Myocyte (in vitro differentiated cells): ENCODE measurements around the gene BAK1. TPM values are rescaled to one million over a fixed set of nuclear protein-coding genes. Genes with fewer than 3 reads are reported as not detected.

ENCODE experiments used
- DNase-seq: peaks from one replicate; pipeline ENCODE4 v3.0.0-alpha.2; 2012; ENCODE audit warnings: low read depth
- total RNA-seq: library from RNA; depleted of rRNA; stranded (reverse); fragments of >200 nt; gene quantifications from 2 replicates; pipeline ENCODE4 v1.2.3, GENCODE V29; 2014

The BAK1 gene
- total RNA-seq, 1 donor from 2014 or later: 27.3 TPM

GRCh38 chr6:33609019-33609418 is 28.9 kb upstream of the BAK1 start:
- DNase-seq: peak; percentile 31

GRCh38 chr6:33607784-33608161 is 27.7 kb upstream of the BAK1 start:
- no peak for DNase-seq

- DNase-seq: no peak
These were observed 27.2 kb upstream of the BAK1 start for GRCh38 chr6:33607126-33607783.

GRCh38 chr6:33606642-33607041 is 26.6 kb upstream of the BAK1 start:
- DNase-seq: no peak

- DNase-seq: no peak
These were observed 25.1 kb upstream of the BAK1 start for GRCh38 chr6:33604941-33605854.

- peak; percentile 34 for DNase-seq
These were observed 22.1 kb upstream of the BAK1 start for GRCh38 chr6:33602180-33602579.

- DNase-seq: no peak
These were observed 20.7 kb upstream of the BAK1 start for GRCh38 chr6:33600761-33601160.

GRCh38 chr6:33599413-33599938 is 19.4 kb upstream of the BAK1 start:
- DNase-seq: no peak

GRCh38 chr6:33597551-33598322 is 17.7 kb upstream of the BAK1 start:
- no peak for DNase-seq

GRCh38 chr6:33596894-33597293 is 16.8 kb upstream of the BAK1 start:
- peak; percentile 30 for DNase-seq

- DNase-seq: no peak
These were observed 15.1 kb upstream of the BAK1 start for GRCh38 chr6:33595001-33595846.

GRCh38 chr6:33593414-33593727 is 13.3 kb upstream of the BAK1 start:
- DNase-seq: no peak

- DNase-seq: no peak
These were observed 12.7 kb upstream of the BAK1 start for GRCh38 chr6:33592595-33593413.

GRCh38 chr6:33592280-33592594 is 12.2 kb upstream of the BAK1 start:
- no peak for DNase-seq

- no peak for DNase-seq
These were observed 11.5 kb upstream of the BAK1 start for GRCh38 chr6:33591424-33592032.

- peak; percentile 56 for DNase-seq
These were observed 10.6 kb upstream of the BAK1 start for GRCh38 chr6:33590531-33591198.

- DNase-seq: peak; percentile 99
These were observed 9.9 kb upstream of the BAK1 start for GRCh38 chr6:33589731-33590530.

GRCh38 chr6:33589392-33589730 is 9.3 kb upstream of the BAK1 start:
- no peak for DNase-seq
